MM.1S (cell line): ENCODE measurements around the gene ITPR3.

Experiments used
- DNase-seq: peaks from one replicate; pipeline ENCODE4 v3.0.0-alpha.2; 2015
- H2AFZ ChIP-seq: fragments of 300-600 bp; sonication (generic); 2 replicates; pipeline ENCODE4 v1.6.0; 2016; ENCODE audit warnings: antibody characterized with exemption, low read length
- H3F3A ChIP-seq: fragments of 300-600 bp; sonication (generic); 2 replicates; pipeline ENCODE4 v1.6.1; 2016; ENCODE audit warnings: mild to moderate bottlenecking, antibody characterized with exemption, low read length, moderate library complexity, mixed read lengths; ENCODE audit not compliant: insufficient read depth
- H3K27ac ChIP-seq: fragments of 300-600 bp; sonication (generic); 2 replicates; pipeline ENCODE4 v1.5.1; 2016; ENCODE audit warnings: mild to moderate bottlenecking, low read length
- H3K27me3 ChIP-seq: fragments of 300-600 bp; sonication (generic); replicated peaks from 2 replicates; pipeline ENCODE4 v1.6.0; 2016; ENCODE audit warnings: low read length; ENCODE audit not compliant: insufficient read depth
- H3K36me3 ChIP-seq: fragments of 300-600 bp; sonication (generic); replicated peaks from 2 replicates; pipeline ENCODE4 v1.6.1; 2016; ENCODE audit warnings: mild to moderate bottlenecking, low read length, mixed read lengths; ENCODE audit not compliant: insufficient read depth
- H3K4me1 ChIP-seq: fragments of 300-600 bp; sonication (generic); 2 replicates; pipeline ENCODE4 v1.6.1; 2016; ENCODE audit warnings: low read length, mixed read lengths
- H3K4me2 ChIP-seq: fragments of 300-600 bp; sonication (generic); 2 replicates; pipeline ENCODE4 v1.6.0; 2016; ENCODE audit warnings: low read depth, low read length
- H3K4me3 ChIP-seq: fragments of 300-600 bp; sonication (generic); 2 replicates; pipeline ENCODE4 v1.5.1; 2016; ENCODE audit warnings: low read length, mixed read lengths
- H3K79me2 ChIP-seq: fragments of 300-600 bp; sonication (generic); 2 replicates; pipeline ENCODE4 v1.6.1; 2016; ENCODE audit warnings: mixed run types, low read length, mixed read lengths
- H3K9ac ChIP-seq: fragments of 300-600 bp; sonication (generic); 2 replicates; pipeline ENCODE4 v1.6.1; 2016; ENCODE audit warnings: low read length, mixed read lengths
- H3K9me2 ChIP-seq: fragments of 300-600 bp; sonication (generic); replicated peaks from 2 replicates; pipeline ENCODE4 v1.6.1; 2016; ENCODE audit warnings: mild to moderate bottlenecking, low read length, mixed read lengths; ENCODE audit not compliant: insufficient read depth
- H3K9me3 ChIP-seq: fragments of 300-600 bp; sonication (generic); replicated peaks from 2 replicates; pipeline ENCODE4 v1.6.1; 2016; ENCODE audit warnings: mild to moderate bottlenecking, low read length, mixed read lengths; ENCODE audit not compliant: insufficient read depth
- H4K20me1 ChIP-seq: fragments of 300-600 bp; sonication (generic); 2 replicates; pipeline ENCODE4 v1.6.1; 2016; ENCODE audit warnings: mild to moderate bottlenecking, low read length, moderate library complexity, mixed read lengths; ENCODE audit not compliant: insufficient read depth
- CTCF ChIP-seq: fragments of 300-600 bp; sonication (generic); IDR thresholded peaks from 2 replicates; pipeline ENCODE4 v1.5.1; 2016; ENCODE audit warnings: antibody characterized with exemption, low read length, mixed read lengths
- EZH2 ChIP-seq: fragments of 300-600 bp; sonication (generic); optimal IDR thresholded peaks from 2 replicates; pipeline ENCODE3; 2017; ENCODE audit warnings: low read depth, mild to moderate bottlenecking, antibody characterized with exemption, low read length, mixed read lengths
- EZH2phosphoT487 ChIP-seq: fragments of 300-600 bp; sonication (generic); IDR thresholded peaks from 2 replicates; pipeline ENCODE4 v1.6.1; 2018; ENCODE audit warnings: antibody characterized with exemption, low read length

Gene ITPR3

GRCh38 chr6:33654831-33655554 lies 33.9 kb downstream of the ITPR3 start:
- no peaks in the 10 kb centered on the region for H3F3A ChIP-seq
- TF ChIP-seq EZH2phosphoT487 (no peak), EZH2 (no peak), CTCF (no peak)

GRCh38 chr6:33656844-33657243 lies 35.7 kb downstream of the ITPR3 start:
- peaks cover 27% of the 10 kb centered on the region for H3K79me2 ChIP-seq
- DNase-seq = no peak
- no peak overlapping the region for H2AFZ ChIP-seq
- no peak overlapping the region for H3K9ac ChIP-seq
- H3K4me1 ChIP-seq = no peaks in the 10 kb centered on the region
- no peak overlapping the region for H3K27ac ChIP-seq
- no peaks in the 10 kb centered on the region for H3K9me2 ChIP-seq
- no peak overlapping the region for H3K4me3 ChIP-seq
- H3F3A ChIP-seq = no peaks in the 10 kb centered on the region
- H3K4me2 ChIP-seq = no peak overlapping the region
- no peaks in the 10 kb centered on the region for H4K20me1 ChIP-seq
- H3K36me3 ChIP-seq = no peaks in the 10 kb centered on the region; the same call in 1 of the 2 replicates
- no peak for TF ChIP-seq CTCF
- no peak for TF ChIP-seq EZH2
- no peak for TF ChIP-seq EZH2phosphoT487
- H3K9me3 ChIP-seq = no peaks in the 10 kb centered on the region
- no peaks in the 10 kb centered on the region for H3K27me3 ChIP-seq

More at GRCh38 chr6:33654831-33655554, 33.9 kb downstream of the ITPR3 start:
- no peaks in the 10 kb centered on the region for H4K20me1 ChIP-seq
- H3K9ac ChIP-seq = no peak overlapping the region
- H3K79me2 ChIP-seq = peaks cover 43% of the 10 kb centered on the region
- H2AFZ ChIP-seq = no peak overlapping the region
- DNase-seq = no peak
- no peak overlapping the region for H3K27ac ChIP-seq
- no peaks in the 10 kb centered on the region for H3K9me2 ChIP-seq
- no peaks in the 10 kb centered on the region for H3K4me1 ChIP-seq
- H3K27me3 ChIP-seq = no peaks in the 10 kb centered on the region
- H3K4me2 ChIP-seq = no peak overlapping the region
- H3K36me3 ChIP-seq = no peaks in the 10 kb centered on the region; the same call in 1 of the 2 replicates
- no peaks in the 10 kb centered on the region for H3K9me3 ChIP-seq
- H3K4me3 ChIP-seq = no peak overlapping the region

GRCh38 chr6:33658982-33659689 lies 38.0 kb downstream of the ITPR3 start:
- no peak overlapping the region for H3K9ac ChIP-seq
- no peaks in the 10 kb centered on the region for H3K9me3 ChIP-seq
- no peak for DNase-seq
- no peak overlapping the region for H2AFZ ChIP-seq
- no peak overlapping the region for H3K4me3 ChIP-seq
- H3K9me2 ChIP-seq = no peaks in the 10 kb centered on the region
- no peaks in the 10 kb centered on the region for H3K4me1 ChIP-seq
- no peaks in the 10 kb centered on the region for H3K36me3 ChIP-seq
- H3K27me3 ChIP-seq = no peaks in the 10 kb centered on the region
- no peaks in the 10 kb centered on the region for H3F3A ChIP-seq
- H3K79me2 ChIP-seq = peaks cover 16% of the 10 kb centered on the region
- no peaks in the 10 kb centered on the region for H4K20me1 ChIP-seq
- H3K27ac ChIP-seq = no peak overlapping the region
- TF ChIP-seq EZH2phosphoT487 (no peak), EZH2 (no peak), CTCF (no peak)
- no peak overlapping the region for H3K4me2 ChIP-seq
